Spinal cord (tissue), 10 donors: Measurements from ENCODE around the gene ZNF19. TPM values are rescaled to one million over a fixed set of nuclear protein-coding genes. Genes with fewer than 3 reads are reported as not detected.

Experiments used
- DNase-seq, 6 donors: peaks; one replicate each; pipeline versions ENCODE4 v3.0.0 to v3.0.0-alpha.2; 2013 to 2015; ENCODE audit warnings: low spot score in 6 of 6, low read depth in 4 of 6
- H3K27ac ChIP-seq: one replicate; pipeline ENCODE4 v1.5.1; 2013; ENCODE audit warnings: low read depth, low read length, control low read depth
- H3K27me3 ChIP-seq: one replicate; pipeline ENCODE4 v1.6.1; 2013; ENCODE audit warnings: low read length; ENCODE audit not compliant: control insufficient read depth, insufficient read depth
- H3K36me3 ChIP-seq: one replicate; pipeline ENCODE4 v1.6.1; 2013; ENCODE audit warnings: low read length; ENCODE audit not compliant: control insufficient read depth, insufficient read depth
- H3K4me1 ChIP-seq: one replicate; pipeline ENCODE4 v1.6.1; 2013; ENCODE audit warnings: low read length; ENCODE audit not compliant: control insufficient read depth, insufficient read depth
- H3K4me3 ChIP-seq: one replicate; pipeline ENCODE4 v1.5.1; 2013; ENCODE audit warnings: low read depth, low read length, control low read depth
- H3K9me3 ChIP-seq: one replicate; pipeline ENCODE4 v1.6.1; 2013; ENCODE audit warnings: low read length; ENCODE audit not compliant: control insufficient read depth, insufficient read depth
- WGBS: methylation state at CpG from one replicate; pipeline ENCODE4 v1.1.5; 2013; ENCODE audit warnings: missing lambda C conversion rate; ENCODE audit not compliant: insufficient coverage; 5-methylcytosine and 5-hydroxymethylcytosine counted together
- polyA plus RNA-seq, 2 donors: library from polyadenylated mRNA; unstranded; fragments of 120-200 nt; gene quantifications; one replicate each; pipeline ENCODE4 v1.2.1, GENCODE V29; 2013; ENCODE audit not compliant: insufficient read length in 2 of 2
- total RNA-seq, 2 donors: library from RNA; depleted of rRNA in 1 of 2; stranded (reverse); fragments of 120-200 nt in 1 of 2; fragments of >200 nt in 1 of 2; gene quantifications; one replicate each; pipeline versions ENCODE4 v1.2.3 to v1.2.4, GENCODE V29; 2013 to 2014
- donor health status: healthy.

Gene ZNF19
- total and polyA plus RNA-seq, 4 donors, result 7.4 to 14.8 (median 13.0) TPM

- no peak for DNase-seq
- H3K27ac ChIP-seq, result no peak overlapping the region
- H3K4me1 ChIP-seq, result no peaks in the 10 kb centered on the region
- H3K27me3 ChIP-seq, result no peaks in the 10 kb centered on the region
- H3K4me3 ChIP-seq, result no peak overlapping the region
- peaks cover 78% of the 10 kb centered on the region for H3K36me3 ChIP-seq
- H3K9me3 ChIP-seq, result peaks cover 17% of the 10 kb centered on the region
Observed at GRCh38 chr16:71453036-71453435, 36.1 kb downstream of the ZNF19 start.

- no CpG with 5 or more reads among the region's 3 CpGs for WGBS
- Histone ChIP-seq H3K4me1 (no peaks in the 10 kb centered on the region), H3K9me3 (peaks cover 18% of the 10 kb centered on the region), H3K4me3 (no peak overlapping the region), H3K36me3 (peaks cover 49% of the 10 kb centered on the region), H3K27me3 (no peaks in the 10 kb centered on the region), H3K27ac (no peak overlapping the region)
- no peak for DNase-seq
Observed at GRCh38 chr16:71449020-71449419, 40.1 kb downstream of the ZNF19 start.

- Histone ChIP-seq H3K27ac (no peak overlapping the region), H3K27me3 (no peaks in the 10 kb centered on the region), H3K4me1 (no peaks in the 10 kb centered on the region), H3K9me3 (peaks cover 18% of the 10 kb centered on the region), H3K4me3 (no peak overlapping the region), H3K36me3 (peaks cover 44% of the 10 kb centered on the region)
- 96% methylated on average over 2 of the region's 7 CpGs for WGBS
- DNase-seq, result no peak
Observed at GRCh38 chr16:71448274-71448866, 40.8 kb downstream of the ZNF19 start.

GRCh38 chr16:71443714-71444113, 45.4 kb downstream of the ZNF19 start:
- peaks cover 20% of the 10 kb centered on the region for H3K27me3 ChIP-seq
- peaks cover 9% of the 10 kb centered on the region for H3K9me3 ChIP-seq
- H3K4me3 ChIP-seq, result no peak overlapping the region
- WGBS, result 87% methylated on average over 6 of the region's 6 CpGs
- peaks cover 8% of the 10 kb centered on the region for H3K36me3 ChIP-seq
- H3K4me1 ChIP-seq, result no peaks in the 10 kb centered on the region
- DNase-seq, result no peak
- H3K27ac ChIP-seq, result no peak overlapping the region

- 89% methylated on average over 13 of the region's 13 CpGs for WGBS
- Histone ChIP-seq H3K36me3 (no peaks in the 10 kb centered on the region), H3K27ac (no peak within 1 kb of the TSS), H3K4me1 (no peaks in the 10 kb centered on the region), H3K27me3 (peaks cover 21% of the 10 kb centered on the region), H3K4me3 (no peak within 1 kb of the TSS), H3K9me3 (peaks cover 1% of the 10 kb centered on the region)
- no peak for DNase-seq
Observed at GRCh38 chr16:71442051-71442440, 47.1 kb downstream of the ZNF19 start, which contains the start of gene TLE7. TSS of gene TLE7 (minus strand) at chr16:71442054. CDS start at chr16:71433324, 8,730 bp downstream.

GRCh38 chr16:71441348-71442050, 47.6 kb downstream of the ZNF19 start:
- H3K27ac ChIP-seq, result no peak overlapping the region
- H3K4me3 ChIP-seq, result no peak overlapping the region
- H3K36me3 ChIP-seq, result no peaks in the 10 kb centered on the region
- peaks cover 1% of the 10 kb centered on the region for H3K9me3 ChIP-seq
- no peak for DNase-seq
- WGBS, result 29% methylated on average over 71 of the region's 71 CpGs
- H3K27me3 ChIP-seq, result peaks cover 21% of the 10 kb centered on the region
- no peaks in the 10 kb centered on the region for H3K4me1 ChIP-seq

- H3K27ac ChIP-seq, result no peak overlapping the region
- H3K27me3 ChIP-seq, result peaks cover 21% of the 10 kb centered on the region
- H3K4me3 ChIP-seq, result no peak overlapping the region
- peaks cover 1% of the 10 kb centered on the region for H3K9me3 ChIP-seq
- 58% methylated on average over 20 of the region's 25 CpGs for WGBS
- no peak for DNase-seq
- H3K4me1 ChIP-seq, result no peaks in the 10 kb centered on the region
- H3K36me3 ChIP-seq, result no peaks in the 10 kb centered on the region
Observed at GRCh38 chr16:71440669-71441347, 48.3 kb downstream of the ZNF19 start.

GRCh38 chr16:71439523-71439922, 49.6 kb downstream of the ZNF19 start:
- peaks cover 21% of the 10 kb centered on the region for H3K27me3 ChIP-seq
- no peaks in the 10 kb centered on the region for H3K4me1 ChIP-seq
- no peak for DNase-seq
- WGBS, result 60% methylated on average over 1 of the region's 3 CpGs
- no peak overlapping the region for H3K27ac ChIP-seq
- H3K36me3 ChIP-seq, result no peaks in the 10 kb centered on the region
- H3K4me3 ChIP-seq, result no peak overlapping the region
- H3K9me3 ChIP-seq, result peaks cover 1% of the 10 kb centered on the region

GRCh38 chr16:71436473-71436872, 52.7 kb downstream of the ZNF19 start:
- H3K27me3 ChIP-seq, result peaks cover 16% of the 10 kb centered on the region
- no peak overlapping the region for H3K4me3 ChIP-seq
- H3K9me3 ChIP-seq, result no peaks in the 10 kb centered on the region
- DNase-seq, result no peak
- no peak overlapping the region for H3K27ac ChIP-seq
- no peaks in the 10 kb centered on the region for H3K4me1 ChIP-seq
- H3K36me3 ChIP-seq, result no peaks in the 10 kb centered on the region
- WGBS, result 85% methylated on average over 5 of the region's 7 CpGs
